HepG2 (cell line): ENCODE data around the gene MBTD1. TPM values are rescaled to one million over a fixed set of nuclear protein-coding genes. Genes with fewer than 3 reads are reported as not detected.

Experiments used
- ATAC-seq: fragments of 200-7000 bp; cut with Tn5 transposase; 3 replicates; pipeline ENCODE4 v1.9.1; 2020; ENCODE audit warnings: mild to moderate bottlenecking, moderate library complexity
- BruUV-seq: library from RNA; stranded (reverse); fragments of 400-500 nt; replicated peaks from 2 replicates; lab custom pipeline; 2021; lab: Mats Ljungman, UMichigan
- CTCF ChIA-PET: fragments of 300-600 bp; formaldehyde crosslinking; extraction: SDS; loops from one replicate; lab custom pipeline; 2021; ENCODE audit warnings: low total read pairs, inconsistent platforms, low intra/inter-chr PET ratio; lab: Yijun Ruan, JAX
- POLR2A ChIA-PET: fragments of 350-600 bp; sonication (Branson Sonifier 250); formaldehyde crosslinking; loops from one replicate; lab custom pipeline; 2020; ENCODE audit warnings: antibody characterized with exemption, inconsistent platforms; lab: Yijun Ruan, JAX
- DNase-seq: peaks from one replicate; pipeline ENCODE4 v3.0.0-alpha.2; 2015; ENCODE audit warnings: low spot score
- FAIRE-seq: peaks from 3 replicates; lab custom pipeline; 2011; peaks lifted over from hg19 to GRCh38; lab: Jason Lieb, UNC
- H2AFZ ChIP-seq: one replicate; pipeline ENCODE4 v1.6.1; 2011; ENCODE audit warnings: low read length, inconsistent platforms
- H3K27ac ChIP-seq: fragments of 300-600 bp; 3 replicates; pipeline ENCODE4 v1.8.0; 2011; ENCODE audit warnings: mixed run types, mild to moderate bottlenecking, mixed read lengths, low read length, inconsistent platforms; ENCODE audit not compliant: insufficient read depth; ENCODE audit errors: extremely low read length
- H3K27me3 ChIP-seq, 2 experiments: fragments of 200-600 bp in 1 of 2; 2 replicates in 1 of 2; 3 replicates in 1 of 2; pipeline versions ENCODE4 v1.6.0 to v1.8.0; 2011; ENCODE audit warnings: low read length in 2 of 2, mild to moderate bottlenecking in 2 of 2, moderate library complexity in 2 of 2, inconsistent platforms in 1 of 2; ENCODE audit not compliant: insufficient read depth in 2 of 2, control insufficient read depth in 1 of 2
- H3K36me3 ChIP-seq, 2 experiments: fragments of 200-600 bp in 1 of 2; replicated peaks in 1 of 2; 2 replicates in 1 of 2; 3 replicates in 1 of 2; pipeline versions ENCODE4 v1.5.1 to v1.8.0; 2011; ENCODE audit warnings: low read length in 2 of 2, inconsistent platforms in 1 of 2; ENCODE audit not compliant: insufficient read depth in 2 of 2, control insufficient read depth in 1 of 2
- H3K4me1 ChIP-seq: 2 replicates; pipeline ENCODE4 v1.5.1; 2012; ENCODE audit warnings: low read length, inconsistent platforms; ENCODE audit not compliant: insufficient read depth
- H3K4me2 ChIP-seq: 2 replicates; pipeline ENCODE4 v1.6.0; 2011; ENCODE audit warnings: low read depth, low read length, inconsistent platforms
- H3K4me3 ChIP-seq, 3 experiments: fragments of 200-600 bp in 1 of 3; sonication (generic), shearing (Covaris generic) in 1 of 3; replicated peaks in 1 of 3; 2 replicates each; pipeline ENCODE4 v1.5.1; 2011 to 2016; ENCODE audit warnings: low read length in 3 of 3, inconsistent platforms in 2 of 3, low read depth in 2 of 3, mild to moderate bottlenecking in 2 of 3, control low read depth in 1 of 3, mixed read lengths in 1 of 3; ENCODE audit not compliant: insufficient read depth in 1 of 3
- H3K79me2 ChIP-seq: one replicate; pipeline ENCODE4 v1.6.1; 2011; ENCODE audit warnings: low read length, inconsistent platforms; ENCODE audit not compliant: insufficient read depth
- H3K9ac ChIP-seq: 2 replicates; pipeline ENCODE4 v1.6.0; 2011; ENCODE audit warnings: mild to moderate bottlenecking, low read depth, low read length, inconsistent platforms; ENCODE audit not compliant: insufficient read depth
- H3K9me3 ChIP-seq: 2 replicates; pipeline ENCODE4 v1.5.1; 2012; ENCODE audit warnings: mild to moderate bottlenecking, low read length
- H4K20me1 ChIP-seq: 2 replicates; pipeline ENCODE4 v1.6.0; 2011; ENCODE audit warnings: inconsistent platforms, mild to moderate bottlenecking, low read length, moderate library complexity; ENCODE audit not compliant: insufficient read depth
- HOXA7 ChIP-seq: sonication (generic); formaldehyde crosslinking; IDR thresholded peaks from 2 replicates; pipeline ENCODE4 v1.8.1; 2022; ENCODE audit warnings: mild to moderate bottlenecking, missing genetic modification reagents, moderate library complexity
- IRF2 ChIP-seq: IDR thresholded peaks from 2 replicates; pipeline ENCODE4 v1.6.1; 2018; ENCODE audit warnings: missing genetic modification reagents, missing compliant biosample characterization
- MAFF ChIP-seq: IDR thresholded peaks from 2 replicates; pipeline ENCODE4 v1.6.1; 2011; ENCODE audit warnings: low read depth, low read length, improper control_type of control experiment
- MED8 ChIP-seq: sonication (generic); formaldehyde crosslinking; IDR thresholded peaks from 2 replicates; pipeline ENCODE4 v1.8.1; 2023; ENCODE audit warnings: mild to moderate bottlenecking, missing genetic modification reagents; ENCODE audit not compliant: insufficient replicate concordance
- RBFOX2 ChIP-seq: fragments of 200-400 bp; formaldehyde crosslinking; IDR thresholded peaks from 2 replicates; pipeline ENCODE4 v1.6.1; 2017; ENCODE audit warnings: low read depth, mild to moderate bottlenecking, low read length
- TCF12 ChIP-seq, 2 experiments: fragments of 450-650 bp in 1 of 2; sonication (generic) in 1 of 2; formaldehyde crosslinking in 1 of 2; IDR thresholded peaks; 2 replicates each; pipeline versions ENCODE4 v1.6.1 to v1.8.0; 2017 to 2022; ENCODE audit warnings: antibody characterized with exemption in 1 of 2, mild to moderate bottlenecking in 1 of 2, missing genetic modification reagents in 1 of 2, moderate library complexity in 1 of 2
- ZMAT3 ChIP-seq: sonication (generic); formaldehyde crosslinking; conservative IDR thresholded peaks from 2 replicates; pipeline ENCODE4 v1.7.0; 2021; ENCODE audit warnings: missing genetic modification reagents
- ZNF484 ChIP-seq: sonication (generic); formaldehyde crosslinking; IDR thresholded peaks from 2 replicates; pipeline ENCODE4 v1.5.1; 2020; ENCODE audit warnings: mild to moderate bottlenecking, low read depth, missing genetic modification reagents, borderline replicate concordance
- ZNF496 ChIP-seq: sonication (generic); formaldehyde crosslinking; IDR thresholded peaks from 2 replicates; pipeline ENCODE4 v1.8.1; 2023; ENCODE audit warnings: mild to moderate bottlenecking, moderate library complexity, missing genetic modification reagents; ENCODE audit not compliant: insufficient replicate concordance
- WGBS: methylation state at CpG from one replicate; pipeline ENCODE4 v1.1.6; 2017; ENCODE audit warnings: low lambda C conversion rate; 5-methylcytosine and 5-hydroxymethylcytosine counted together
- in situ Hi-C: cut with HindIII; loops from 2 replicates; pipeline ENCODE4 v1.10.0; 2017; ENCODE audit warnings: low pct_unique_long_range_greater_than_20kb; ENCODE audit not compliant: extremely low pct_ligation_motif_present
- intact Hi-C: fragments of 100-400 bp; cut with micrococcal nuclease; formaldehyde crosslinking; loops from one replicate; pipeline ENCODE4 v1.10.0; 2022; ENCODE audit not compliant: unreplicated experiment
- polyA plus RNA-seq, 8 experiments: library from polyadenylated mRNA; depleted of rRNA in 3 of 8; stranded (reverse) in 7 of 8; unstranded in 1 of 8; fragments of >200 nt; fragmentation: Illumina TruSeq in 4 of 8; extraction: Trizol in 4 of 8; gene quantifications; 2 replicates each; pipeline versions ENCODE4 v1.2.1 to v1.2.3, GENCODE V29; 2011 to 2016; ENCODE audit warnings: low read depth in 4 of 8, missing spikeins in 1 of 8, mixed read lengths in 1 of 8; ENCODE audit not compliant: insufficient read depth in 1 of 8
- total RNA-seq, 5 experiments: library from RNA; depleted of rRNA; stranded (reverse); fragments of >200 nt; fragmentation: Illumina TruSeq; extraction: Trizol; gene quantifications; 2 replicates each; pipeline ENCODE4 v1.2.3, GENCODE V29; 2016; ENCODE audit warnings: low read depth in 1 of 5
- TF ChIP-seq, protein P1 (sequence below): sonication (generic); formaldehyde crosslinking; IDR thresholded peaks from 2 replicates; pipeline ENCODE4 v1.4.0; 2020; ENCODE audit warnings: missing genetic modification reagents
- TF ChIP-seq, protein P2 (sequence below): sonication (generic); formaldehyde crosslinking; IDR thresholded peaks from 2 replicates; pipeline ENCODE4 v1.4.0; 2020; ENCODE audit warnings: mild to moderate bottlenecking, missing genetic modification reagents

The MBTD1 gene
- total and polyA plus RNA-seq, 2 of the 13 experiments (the other 11 are each of a cell fraction or from before 2014, with no cell fraction given), result 20.9 TPM

DNA sequence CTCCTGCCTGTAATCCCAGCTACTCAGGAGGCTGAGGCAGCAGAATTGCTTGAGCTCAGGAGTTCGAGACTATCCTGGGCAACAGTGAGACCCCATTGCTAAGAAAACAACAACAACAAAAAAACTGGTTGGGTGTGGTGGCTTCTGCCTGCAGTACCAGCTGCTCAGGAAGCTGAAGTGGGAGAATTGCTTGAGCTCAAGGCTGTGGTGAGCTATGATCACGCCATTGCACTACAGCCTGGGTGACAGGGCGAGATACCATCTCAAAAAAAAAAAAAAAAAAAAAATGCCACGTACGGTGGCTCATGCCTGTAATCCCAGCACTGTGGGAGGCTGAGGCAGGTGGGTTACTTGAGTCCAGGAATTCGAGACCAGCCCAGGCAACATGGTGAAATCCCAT is 59.6 kb downstream of the MBTD1 start:
- ATAC-seq (no peak), DNase-seq (no peak), FAIRE-seq (no peak)
- POLR2A ChIA-PET, result no interaction called here
- Histone ChIP-seq H3K27me3 (no peaks in the 10 kb centered on the region), H3K4me2 (no peak overlapping the region), H3K9me3 (no peaks in the 10 kb centered on the region), H3K4me1 (no peaks in the 10 kb centered on the region), H3K27ac (no peak overlapping the region), H4K20me1 (no peaks in the 10 kb centered on the region), H3K4me3 (no peak overlapping the region), H3K9ac (no peak overlapping the region), H3K36me3 (peaks cover 26 to 83% of the 10 kb centered on the region in 2 experiments), H3K79me2 (no peaks in the 10 kb centered on the region), H2AFZ (no peak overlapping the region)
- intact Hi-C loops (no loop called here), in situ Hi-C loops (no loop called here)
- CTCF ChIA-PET, result no interaction called here
- TF ChIP-seq, protein P1, sequence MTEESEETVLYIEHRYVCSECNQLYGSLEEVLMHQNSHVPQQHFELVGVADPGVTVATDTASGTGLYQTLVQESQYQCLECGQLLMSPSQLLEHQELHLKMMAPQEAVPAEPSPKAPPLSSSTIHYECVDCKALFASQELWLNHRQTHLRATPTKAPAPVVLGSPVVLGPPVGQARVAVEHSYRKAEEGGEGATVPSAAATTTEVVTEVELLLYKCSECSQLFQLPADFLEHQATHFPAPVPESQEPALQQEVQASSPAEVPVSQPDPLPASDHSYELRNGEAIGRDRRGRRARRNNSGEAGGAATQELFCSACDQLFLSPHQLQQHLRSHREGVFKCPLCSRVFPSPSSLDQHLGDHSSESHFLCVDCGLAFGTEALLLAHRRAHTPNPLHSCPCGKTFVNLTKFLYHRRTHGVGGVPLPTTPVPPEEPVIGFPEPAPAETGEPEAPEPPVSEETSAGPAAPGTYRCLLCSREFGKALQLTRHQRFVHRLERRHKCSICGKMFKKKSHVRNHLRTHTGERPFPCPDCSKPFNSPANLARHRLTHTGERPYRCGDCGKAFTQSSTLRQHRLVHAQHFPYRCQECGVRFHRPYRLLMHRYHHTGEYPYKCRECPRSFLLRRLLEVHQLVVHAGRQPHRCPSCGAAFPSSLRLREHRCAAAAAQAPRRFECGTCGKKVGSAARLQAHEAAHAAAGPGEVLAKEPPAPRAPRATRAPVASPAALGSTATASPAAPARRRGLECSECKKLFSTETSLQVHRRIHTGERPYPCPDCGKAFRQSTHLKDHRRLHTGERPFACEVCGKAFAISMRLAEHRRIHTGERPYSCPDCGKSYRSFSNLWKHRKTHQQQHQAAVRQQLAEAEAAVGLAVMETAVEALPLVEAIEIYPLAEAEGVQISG (CRISPR knock-in tag), result no peak
- no peak for TF ChIP-seq ZMAT3
- TF ChIP-seq, protein P2, sequence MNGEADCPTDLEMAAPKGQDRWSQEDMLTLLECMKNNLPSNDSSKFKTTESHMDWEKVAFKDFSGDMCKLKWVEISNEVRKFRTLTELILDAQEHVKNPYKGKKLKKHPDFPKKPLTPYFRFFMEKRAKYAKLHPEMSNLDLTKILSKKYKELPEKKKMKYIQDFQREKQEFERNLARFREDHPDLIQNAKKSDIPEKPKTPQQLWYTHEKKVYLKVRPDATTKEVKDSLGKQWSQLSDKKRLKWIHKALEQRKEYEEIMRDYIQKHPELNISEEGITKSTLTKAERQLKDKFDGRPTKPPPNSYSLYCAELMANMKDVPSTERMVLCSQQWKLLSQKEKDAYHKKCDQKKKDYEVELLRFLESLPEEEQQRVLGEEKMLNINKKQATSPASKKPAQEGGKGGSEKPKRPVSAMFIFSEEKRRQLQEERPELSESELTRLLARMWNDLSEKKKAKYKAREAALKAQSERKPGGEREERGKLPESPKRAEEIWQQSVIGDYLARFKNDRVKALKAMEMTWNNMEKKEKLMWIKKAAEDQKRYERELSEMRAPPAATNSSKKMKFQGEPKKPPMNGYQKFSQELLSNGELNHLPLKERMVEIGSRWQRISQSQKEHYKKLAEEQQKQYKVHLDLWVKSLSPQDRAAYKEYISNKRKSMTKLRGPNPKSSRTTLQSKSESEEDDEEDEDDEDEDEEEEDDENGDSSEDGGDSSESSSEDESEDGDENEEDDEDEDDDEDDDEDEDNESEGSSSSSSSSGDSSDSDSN, result no peak
- TF ChIP-seq MED8, result no peak
- TF ChIP-seq ZNF496 (CRISPR knock-in tag), result no peak
- no peak for TF ChIP-seq TCF12 (IDR thresholded peaks at IDR 0.05)
- no peak for TF ChIP-seq TCF12 (CRISPR knock-in tag; IDR thresholded peaks at IDR 0.05)
- TF ChIP-seq HOXA7 (CRISPR knock-in tag), result no peak
- TF ChIP-seq MAFF, result no peak
- no peak for TF ChIP-seq ZNF484 (CRISPR knock-in tag)
- TF ChIP-seq IRF2 (CRISPR knock-in tag), result no peak
- no peak for TF ChIP-seq RBFOX2
- WGBS, result 98% methylated on average over 6 of the region's 6 CpGs
- BruUV-seq, result no TSS peak
